Cerebellar nuclear complex (tissue), 1 donor: Measurements from ENCODE around the gene MX1.

Experiments used
- DNase-seq, 2 experiments: peaks; one replicate each; lab custom pipeline; 2025; lab: John Stamatoyannopoulos, UW

MX1 gene

GRCh38 chr21:41432562-41433460 is 6.8 kb downstream of the MX1 start:
- DNase-seq, result no peak

DNA sequence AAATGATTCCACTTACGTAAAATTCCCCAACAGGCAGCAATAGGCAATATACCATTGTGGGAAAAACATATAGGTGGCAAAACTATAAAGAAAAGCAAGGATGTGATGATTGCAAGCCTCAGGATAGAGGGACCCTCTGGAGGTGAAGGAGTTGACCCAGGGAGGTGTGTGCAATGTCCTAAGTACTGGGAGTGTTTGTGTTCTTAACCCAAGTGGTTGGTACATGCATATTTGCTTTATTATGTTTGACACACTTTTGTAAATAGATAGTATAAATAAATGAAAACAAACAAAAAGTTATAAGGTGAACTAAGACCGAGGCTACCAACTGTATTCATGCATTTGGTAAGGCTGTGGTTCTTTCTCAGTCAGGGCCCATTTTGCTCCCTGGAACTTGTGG is 7.5 kb downstream of the MX1 start:
- DNase-seq, result no peak

- no peak for DNase-seq
These were observed 9.7 kb downstream of the MX1 start for GRCh38 chr21:41435706-41436105.

GRCh38 chr21:41437729-41438128 is 11.7 kb downstream of the MX1 start:
- no peak for DNase-seq

- DNase-seq, result no peak
These were observed 12.5 kb downstream of the MX1 start for GRCh38 chr21:41438425-41439113.

DNA sequence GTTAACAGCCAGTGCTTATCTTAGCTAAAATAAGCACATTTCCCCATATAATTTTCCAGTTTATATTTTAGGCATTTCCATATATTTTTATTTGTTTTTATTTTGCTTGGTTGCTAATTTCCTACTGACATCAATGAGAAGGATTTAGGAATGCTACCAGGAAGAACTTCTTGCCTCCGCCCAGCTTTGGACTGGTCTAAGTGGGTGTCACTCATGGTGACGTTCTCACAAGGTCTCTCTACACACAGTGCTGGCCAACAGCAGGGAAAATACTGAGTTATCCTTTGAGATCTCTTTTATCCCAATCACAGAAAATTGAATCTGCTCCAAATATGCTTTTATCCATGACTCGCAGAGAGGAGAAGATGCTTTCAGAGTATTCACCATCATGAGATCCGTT is 13.2 kb downstream of the MX1 start:
- no peak for DNase-seq

DNA sequence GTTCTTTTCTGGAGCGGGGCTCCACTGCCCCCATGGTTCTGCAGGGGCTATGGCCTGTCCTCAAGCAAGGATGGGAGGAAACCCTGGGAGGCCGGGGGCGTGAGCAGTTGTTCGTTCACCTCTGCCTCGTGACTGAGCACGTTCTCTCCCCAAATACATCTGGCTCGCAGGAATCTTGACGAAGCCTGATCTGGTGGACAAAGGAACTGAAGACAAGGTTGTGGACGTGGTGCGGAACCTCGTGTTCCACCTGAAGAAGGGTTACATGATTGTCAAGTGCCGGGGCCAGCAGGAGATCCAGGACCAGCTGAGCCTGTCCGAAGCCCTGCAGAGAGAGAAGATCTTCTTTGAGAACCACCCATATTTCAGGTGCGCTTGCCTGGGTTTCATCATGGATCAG is 15.5 kb downstream of the MX1 start:
- DNase-seq, result no peak

GRCh38 chr21:41442481-41443186 is 16.6 kb downstream of the MX1 start:
- DNase-seq, result no peak

GRCh38 chr21:41443562-41443961 is 17.5 kb downstream of the MX1 start:
- DNase-seq, result no peak

DNA sequence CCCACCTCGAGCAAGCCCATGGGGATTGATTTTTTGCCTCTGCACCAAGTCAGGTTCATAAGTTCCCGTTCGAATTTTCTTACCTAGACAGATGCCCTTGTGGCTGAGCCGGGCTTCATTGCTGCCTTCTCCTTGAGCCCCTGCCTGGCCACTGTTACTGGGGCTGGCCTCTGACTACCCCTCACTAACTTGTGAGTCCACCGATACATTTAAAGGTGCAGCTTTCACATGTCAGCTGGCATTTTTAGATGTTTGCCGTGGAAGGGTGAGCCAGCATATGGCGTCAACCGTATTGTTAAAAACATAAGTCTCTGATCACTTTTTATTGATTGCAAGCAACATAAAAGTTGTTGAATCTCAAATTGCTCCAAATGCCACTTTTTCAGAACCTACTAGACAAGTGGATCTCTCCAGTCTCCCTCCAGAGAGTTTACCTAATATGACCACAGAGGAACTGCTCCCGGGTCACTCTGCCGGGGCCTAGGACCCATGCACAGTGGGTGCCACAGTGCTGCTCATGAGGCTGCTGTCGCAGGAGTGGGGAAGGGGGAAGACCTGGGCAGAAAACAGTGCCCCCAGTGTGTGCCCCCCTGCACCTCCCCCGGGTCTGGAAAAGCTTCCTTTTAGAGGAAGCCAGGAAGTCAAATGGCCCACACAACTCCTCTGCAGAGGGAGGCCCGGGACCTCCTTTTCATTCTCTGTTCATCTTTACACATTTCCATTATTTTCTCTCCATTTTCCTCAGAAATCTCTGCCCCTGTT is 18.8 kb downstream of the MX1 start:
- no peak for DNase-seq

DNA sequence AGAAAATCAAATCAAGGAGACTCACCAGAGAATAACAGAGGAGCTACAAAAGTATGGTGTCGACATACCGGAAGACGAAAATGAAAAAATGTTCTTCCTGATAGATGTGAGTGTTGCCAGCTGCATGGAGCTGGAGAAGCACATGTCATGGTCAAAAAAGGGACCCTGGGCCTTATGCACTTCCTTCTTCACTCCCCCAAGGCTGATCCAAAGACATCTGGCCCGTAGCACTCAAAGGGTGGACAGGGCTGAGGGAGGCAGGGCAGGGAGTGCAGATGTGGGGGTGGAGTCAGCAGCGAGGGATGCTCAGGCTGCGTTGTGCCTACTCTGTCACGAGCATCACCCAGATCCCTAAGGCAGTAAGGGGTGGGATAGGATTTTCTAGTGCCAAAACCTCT is 19.4 kb downstream of the MX1 start:
- DNase-seq, result no peak

DNA sequence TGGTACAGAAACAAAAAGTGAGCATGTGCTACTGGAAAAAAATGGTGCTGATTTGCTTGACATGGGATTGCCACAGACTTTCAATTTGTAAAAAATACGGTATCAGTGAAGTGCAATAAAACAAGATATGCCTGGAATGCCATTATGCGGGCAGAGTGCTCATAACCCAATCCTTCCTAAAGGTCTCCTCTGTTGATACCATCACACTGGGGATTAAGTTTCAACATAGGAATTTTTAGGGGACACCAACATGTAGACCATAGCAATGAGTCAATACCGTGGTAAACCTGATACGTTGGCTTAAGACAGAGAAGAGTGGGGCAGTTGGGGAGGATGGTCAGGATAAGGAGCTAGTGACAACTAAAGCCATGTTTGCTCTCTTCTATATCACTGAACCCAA is 20.5 kb downstream of the MX1 start:
- no peak for DNase-seq

DNA sequence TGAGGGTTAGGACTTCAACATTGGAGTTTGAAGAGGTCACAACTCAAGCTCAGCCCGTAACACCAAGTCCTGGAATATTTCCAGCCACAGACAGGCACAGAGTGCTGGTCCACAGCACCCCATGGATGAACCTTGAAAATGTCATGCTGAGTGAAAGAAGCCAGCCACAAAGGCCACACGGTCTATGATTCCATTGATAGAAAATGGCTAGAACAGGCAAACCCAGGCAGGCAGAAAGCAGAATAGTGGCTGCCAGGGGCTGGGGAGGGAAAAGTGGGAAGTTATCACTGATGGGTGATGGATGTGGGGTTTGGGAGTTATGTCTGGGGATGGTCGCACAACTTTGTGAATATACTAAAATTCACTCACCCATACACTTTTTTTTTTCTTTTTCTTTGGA is 21.3 kb downstream of the MX1 start:
- DNase-seq, result no peak

DNA sequence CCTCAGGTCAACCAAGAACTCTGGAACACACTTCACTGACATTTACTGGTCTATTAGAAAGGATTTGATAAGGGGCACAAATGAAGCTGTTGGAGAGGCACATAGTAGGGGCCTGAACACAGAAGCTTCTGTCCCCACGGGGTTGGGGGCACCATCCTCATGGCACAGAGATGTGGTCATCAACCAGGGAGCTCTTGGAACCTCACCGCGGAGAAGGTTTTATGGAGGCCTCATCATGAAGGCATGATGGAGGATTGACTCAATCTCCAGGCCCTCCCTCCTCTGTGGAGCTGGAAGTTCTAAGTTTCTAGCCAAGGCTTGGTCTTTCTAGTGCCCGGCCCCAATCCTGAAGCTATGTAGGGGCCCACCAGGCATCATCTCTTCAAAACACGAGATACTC is 23.6 kb downstream of the MX1 start:
- no peak for DNase-seq

- no peak for DNase-seq
These were observed 26.0 kb downstream of the MX1 start for GRCh38 chr21:41451753-41452676.

- no peak for DNase-seq
These were observed 27.2 kb downstream of the MX1 start for GRCh38 chr21:41453198-41453597.

GRCh38 chr21:41453761-41454160 is 27.7 kb downstream of the MX1 start:
- DNase-seq, result no peak

DNA sequence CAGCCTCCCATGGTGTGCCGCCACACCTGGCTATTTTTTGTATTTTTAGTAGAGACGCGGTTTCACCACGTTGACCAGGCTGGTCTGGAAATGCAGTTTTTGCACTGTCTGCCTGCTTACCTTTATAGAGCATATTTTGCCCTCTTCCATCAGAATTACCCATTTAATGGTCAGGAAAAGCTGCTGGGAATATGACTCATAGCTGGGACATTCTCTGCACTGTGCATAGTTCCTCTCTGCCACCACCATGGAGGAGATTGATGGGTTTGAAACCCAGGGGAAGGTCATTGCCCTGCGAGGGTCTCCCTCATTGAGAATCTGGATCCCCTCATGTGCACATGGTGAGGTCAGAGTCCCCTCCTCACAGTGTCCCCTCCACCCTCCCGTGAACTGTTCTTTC is 32.1 kb downstream of the MX1 start:
- no peak for DNase-seq

DNA sequence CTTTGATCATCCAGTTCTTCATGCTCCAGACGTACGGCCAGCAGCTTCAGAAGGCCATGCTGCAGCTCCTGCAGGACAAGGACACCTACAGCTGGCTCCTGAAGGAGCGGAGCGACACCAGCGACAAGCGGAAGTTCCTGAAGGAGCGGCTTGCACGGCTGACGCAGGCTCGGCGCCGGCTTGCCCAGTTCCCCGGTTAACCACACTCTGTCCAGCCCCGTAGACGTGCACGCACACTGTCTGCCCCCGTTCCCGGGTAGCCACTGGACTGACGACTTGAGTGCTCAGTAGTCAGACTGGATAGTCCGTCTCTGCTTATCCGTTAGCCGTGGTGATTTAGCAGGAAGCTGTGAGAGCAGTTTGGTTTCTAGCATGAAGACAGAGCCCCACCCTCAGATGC is 32.5 kb downstream of the MX1 start:
- DNase-seq, result no peak

GRCh38 chr21:41459884-41460534 is 34.0 kb downstream of the MX1 start:
- DNase-seq, result no peak
